Urinary bladder (tissue), 2 donors: Measurements from ENCODE around the gene SMTNL1. TPM values are rescaled to one million over a fixed set of nuclear protein-coding genes. Genes with fewer than 3 reads are reported as not detected.

Experiments
- polyA plus RNA-seq: library from polyadenylated mRNA; stranded (reverse); fragments of 200-250 nt; gene quantifications from one replicate; pipeline ENCODE4 v1.2.3, GENCODE V29; 2013
- small RNA-seq: library from RNA; depleted of rRNA; stranded (forward); fragments of <200 nt; gene quantifications from one replicate; pipeline ENCODE3, GENCODE V24; 2014
- total RNA-seq: library from RNA; depleted of rRNA; stranded (reverse); fragments of >200 nt; gene quantifications from one replicate; pipeline ENCODE4 v1.2.3, GENCODE V29; 2014
- donor health status: healthy.

SMTNL1 gene
- total and polyA plus RNA-seq, 2 donors = 0.16 TPM; not detected in 1

Small RNA genes within 50 kb of the gene (small RNA-seq; reads per million reads assigned to genes)
- gene RN7SL605P = not detected

Other genes starting within 250 kb of the SMTNL1 start
- gene TNKS1BP1, start 212.6 kb upstream of the SMTNL1 start, total RNA-seq = 33.6 TPM
- 146 TPM for gene TNKS1BP1, start 212.6 kb upstream of the SMTNL1 start, polyA plus RNA-seq
- gene SSRP1, start 201.7 kb upstream of the SMTNL1 start, total RNA-seq = 32.3 TPM
- 79.4 TPM for gene SSRP1, start 201.7 kb upstream of the SMTNL1 start, polyA plus RNA-seq
- 1.5 TPM for gene P2RX3, start 199.2 kb upstream of the SMTNL1 start, total RNA-seq
- 0.34 TPM for gene P2RX3, start 199.2 kb upstream of the SMTNL1 start, polyA plus RNA-seq
- not detected for gene PRG3, start 156.4 kb upstream of the SMTNL1 start, total RNA-seq
- not detected for gene PRG3, start 156.4 kb upstream of the SMTNL1 start, polyA plus RNA-seq
- 0.42 TPM for gene PRG2, start 146.9 kb upstream of the SMTNL1 start, total RNA-seq
- gene PRG2, start 146.9 kb upstream of the SMTNL1 start, polyA plus RNA-seq = not detected
- gene SLC43A3, start 110.5 kb upstream of the SMTNL1 start, total RNA-seq = 27.3 TPM
- 39.7 TPM for gene SLC43A3, start 110.5 kb upstream of the SMTNL1 start, polyA plus RNA-seq
- 0.58 TPM for gene RTN4RL2, start 77.1 kb upstream of the SMTNL1 start, total RNA-seq
- 1.4 TPM for gene RTN4RL2, start 77.1 kb upstream of the SMTNL1 start, polyA plus RNA-seq
- 16.8 TPM for gene SLC43A1, start 21.9 kb upstream of the SMTNL1 start, total RNA-seq
- 33.0 TPM for gene SLC43A1, start 21.9 kb upstream of the SMTNL1 start, polyA plus RNA-seq
- gene TIMM10, start 6.8 kb upstream of the SMTNL1 start, total RNA-seq = 14.3 TPM
- 40.7 TPM for gene TIMM10, start 6.8 kb upstream of the SMTNL1 start, polyA plus RNA-seq
- gene UBE2L6, start 30.1 kb downstream of the SMTNL1 start, total RNA-seq = 25.6 TPM
- gene UBE2L6, start 30.1 kb downstream of the SMTNL1 start, polyA plus RNA-seq = 76.8 TPM
- 53.6 TPM for gene SERPING1, start 60.1 kb downstream of the SMTNL1 start, total RNA-seq
- gene SERPING1, start 60.1 kb downstream of the SMTNL1 start, polyA plus RNA-seq = 806 TPM
- 1.7 TPM for gene YPEL4, start 112.3 kb downstream of the SMTNL1 start, total RNA-seq
- gene YPEL4, start 112.3 kb downstream of the SMTNL1 start, polyA plus RNA-seq = 3.5 TPM
- 14.1 TPM for gene CLP1, start 120.2 kb downstream of the SMTNL1 start, total RNA-seq
- gene CLP1, start 120.2 kb downstream of the SMTNL1 start, polyA plus RNA-seq = 12.7 TPM
- 29.9 TPM for gene ZDHHC5, start 130.5 kb downstream of the SMTNL1 start, total RNA-seq
- 36.4 TPM for gene ZDHHC5, start 130.5 kb downstream of the SMTNL1 start, polyA plus RNA-seq
- 13.4 TPM for gene MED19, start 174.6 kb downstream of the SMTNL1 start, total RNA-seq
- 15.3 TPM for gene MED19, start 174.6 kb downstream of the SMTNL1 start, polyA plus RNA-seq
- gene TMX2, start 175.0 kb downstream of the SMTNL1 start, total RNA-seq = 52.0 TPM
- 68.9 TPM for gene TMX2, start 175.0 kb downstream of the SMTNL1 start, polyA plus RNA-seq
- gene SELENOH, start 203.9 kb downstream of the SMTNL1 start, total RNA-seq = 46.4 TPM
- 119 TPM for gene SELENOH, start 203.9 kb downstream of the SMTNL1 start, polyA plus RNA-seq
- not detected for gene BTBD18, start 214.2 kb downstream of the SMTNL1 start, total RNA-seq
- not detected for gene BTBD18, start 214.2 kb downstream of the SMTNL1 start, polyA plus RNA-seq
- gene CTNND1, start 224.2 kb downstream of the SMTNL1 start, total RNA-seq = 176 TPM
- 72.8 TPM for gene CTNND1, start 224.2 kb downstream of the SMTNL1 start, polyA plus RNA-seq